ENCODE measurements around the gene CEL. TPM values are rescaled to one million over a fixed set of nuclear protein-coding genes. Genes with fewer than 3 reads are reported as not detected.

Gene CEL
- total RNA-seq, 1 experiment from 2014 or later: 3.6 TPM

GRCh38 chr9:133103183-133103986, 41.6 kb downstream of the CEL start:
- H3K4me3 Mint-ChIP-seq: 0 out of 5 replicates have a peak overlapping the region, but pooled peaks of 1 of the 2 experiments have one; percentile 17
- Histone ChIP-seq H3K4me2 (ENCODE audit: insufficient read depth, insufficient read length, low read length) (no peak overlapping the region), H3K23me2 (ENCODE audit: insufficient read length, low read depth, low read length, poor library complexity, severe bottlenecking) (no peaks in the 10 kb centered on the region)

More at GRCh38 chr9:133103183-133103986, 41.6 kb downstream of the CEL start:
- H3K9ac ChIP-seq (ENCODE audit: extremely low read depth, insufficient read length, low read length): no peak overlapping the region
- no peak overlapping the region for H3K14ac ChIP-seq (ENCODE audit: insufficient read depth, low read length)
- H2AK5ac ChIP-seq (ENCODE audit: insufficient read length, low read length): no peak overlapping the region
- no peak overlapping the region for H4K91ac ChIP-seq (ENCODE audit: insufficient read length, low read depth, low read length)
- H3K56ac ChIP-seq (ENCODE audit: insufficient read length, low read depth, low read length): no peak overlapping the region
- peak; percentile 88 for TF ChIP-seq CTCF (conservative IDR thresholded peaks at IDR 0.05)
- WGBS (ENCODE audit: extremely low coverage, insufficient read length, low lambda C conversion rate): no CpG with 5 or more reads among the region's 14 CpGs
- H2BK12ac ChIP-seq (ENCODE audit: insufficient read length, low read depth, low read length): no peak overlapping the region
- no peaks in the 10 kb centered on the region for H3K79me1 ChIP-seq (ENCODE audit: insufficient read depth, low read depth, low read length, poor library complexity, severe bottlenecking)
- DNase-seq: peak; percentile 59
- H4K20me1 ChIP-seq (ENCODE audit: control insufficient read depth, insufficient read depth, insufficient read length): no peaks in the 10 kb centered on the region
- no peak overlapping the region for H2BK15ac ChIP-seq (ENCODE audit: low read depth, low read length)
- H2BK20ac ChIP-seq (ENCODE audit: low read depth, low read length, poor library complexity, severe bottlenecking): no peak overlapping the region
- no peak overlapping the region for H4K8ac ChIP-seq (replicated peaks; ENCODE audit: insufficient read length, low read depth, low read length)
- H3K4me1 ChIP-seq (ENCODE audit: insufficient read depth, low read length): no peaks in the 10 kb centered on the region
- no peaks in the 10 kb centered on the region for H3K27me3 Mint-ChIP-seq (ENCODE audit: low read depth)
- no peaks in the 10 kb centered on the region for H3K9me3 Mint-ChIP-seq
- no peak overlapping the region for H2AFZ ChIP-seq (ENCODE audit: low read length)
- H3K9me3 ChIP-seq (ENCODE audit: control insufficient read depth, low read depth, low read length): no peaks in the 10 kb centered on the region
- H3T11ph ChIP-seq (ENCODE audit: low read length): no peak overlapping the region
- no peaks in the 10 kb centered on the region for H3K27me3 ChIP-seq (ENCODE audit: insufficient read depth, low read length)
- no peak overlapping the region for H3K27ac ChIP-seq (ENCODE audit: insufficient read length, low read depth, low read length)
- H3K18ac ChIP-seq (ENCODE audit: insufficient read length, low read depth, low read length): no peak overlapping the region
- H3K27ac Mint-ChIP-seq: peak overlapping the region in 1 of 3 experiments; percentile 49; a peak in 1 of 7 replicates
- peaks cover 35 to 64% (median 55%) of the 10 kb centered on the region in 3 experiments; a peak in 6 of 7 replicates for H3K36me3 Mint-ChIP-seq (ENCODE audit: insufficient read depth in 1 of 3, low read depth in 3 of 3)
- H3K79me2 ChIP-seq (ENCODE audit: insufficient read depth, low read length): no peaks in the 10 kb centered on the region
- H3K4ac ChIP-seq (ENCODE audit: low read depth, low read length): no peak overlapping the region
- H3K4me1 Mint-ChIP-seq: peaks cover 2 to 9% of the 10 kb centered on the region in 2 experiments; a peak in 2 of 4 replicates
- no peak overlapping the region for H2BK5ac ChIP-seq (ENCODE audit: insufficient read length, low read length)
- no peak overlapping the region for H2BK120ac ChIP-seq (ENCODE audit: low read depth, low read length, poor library complexity, severe bottlenecking)
- H3K23ac ChIP-seq (ENCODE audit: insufficient read length, low read depth, low read length): no peak overlapping the region
- no peak overlapping the region for H4K5ac ChIP-seq (ENCODE audit: insufficient read length, low read depth, low read length)
